NCI-H2081 (cell line): Measurements from ENCODE around the gene PPP1R3F.
"Not testable (repeated sequence)": the region's sequence is repeated elsewhere in the genome, so short reads cannot be mapped to it uniquely, and the experiment has no call there.

Experiments used
- DNase-seq, 2 experiments: peaks; one replicate each; lab custom pipeline; 2025; lab: John Stamatoyannopoulos, UW

Gene PPP1R3F

GRCh38 chrX:49316085-49316484, 46.5 kb downstream of the PPP1R3F start:
- no peak for DNase-seq

- not testable (repeated sequence) for DNase-seq
These were observed 52.1 kb downstream of the PPP1R3F start, which contains the start of gene GAGE12J for GRCh38 chrX:49321737-49322136. TSS of gene GAGE12J (plus strand) at chrX:49322037. CDS start at chrX:49323194, 1,157 bp downstream.

- not testable (repeated sequence) for DNase-seq
These were observed 52.7 kb downstream of the PPP1R3F start for GRCh38 chrX:49322266-49322665.

GRCh38 chrX:49323735-49324134, 54.1 kb downstream of the PPP1R3F start:
- DNase-seq: not testable (repeated sequence)

GRCh38 chrX:49330421-49330820, 60.8 kb downstream of the PPP1R3F start:
- DNase-seq: not testable (repeated sequence)

GRCh38 chrX:49331282-49331681, 61.7 kb downstream of the PPP1R3F start, which contains the start of gene GAGE13:
TSS of gene GAGE13 (plus strand) at chrX:49331582. CDS start at chrX:49332738, 1,156 bp downstream.
- not testable (repeated sequence) for DNase-seq

- not testable (repeated sequence) for DNase-seq
These were observed 62.2 kb downstream of the PPP1R3F start for GRCh38 chrX:49331841-49332240.
